HG02571 (cell line): ENCODE data around the gene PRMT2.
"Not testable (repeated sequence)": the region's sequence is repeated elsewhere in the genome, so short reads cannot be mapped to it uniquely, and the experiment has no call there.

Source experiments
- ATAC-seq: cut with Tn5 transposase; IDR thresholded peaks from one replicate; pipeline ENCODE4 v1.9.1; 2021; ENCODE audit warnings: mild to moderate bottlenecking, moderate library complexity; ENCODE audit not compliant: unreplicated experiment

The PRMT2 gene

DNA sequence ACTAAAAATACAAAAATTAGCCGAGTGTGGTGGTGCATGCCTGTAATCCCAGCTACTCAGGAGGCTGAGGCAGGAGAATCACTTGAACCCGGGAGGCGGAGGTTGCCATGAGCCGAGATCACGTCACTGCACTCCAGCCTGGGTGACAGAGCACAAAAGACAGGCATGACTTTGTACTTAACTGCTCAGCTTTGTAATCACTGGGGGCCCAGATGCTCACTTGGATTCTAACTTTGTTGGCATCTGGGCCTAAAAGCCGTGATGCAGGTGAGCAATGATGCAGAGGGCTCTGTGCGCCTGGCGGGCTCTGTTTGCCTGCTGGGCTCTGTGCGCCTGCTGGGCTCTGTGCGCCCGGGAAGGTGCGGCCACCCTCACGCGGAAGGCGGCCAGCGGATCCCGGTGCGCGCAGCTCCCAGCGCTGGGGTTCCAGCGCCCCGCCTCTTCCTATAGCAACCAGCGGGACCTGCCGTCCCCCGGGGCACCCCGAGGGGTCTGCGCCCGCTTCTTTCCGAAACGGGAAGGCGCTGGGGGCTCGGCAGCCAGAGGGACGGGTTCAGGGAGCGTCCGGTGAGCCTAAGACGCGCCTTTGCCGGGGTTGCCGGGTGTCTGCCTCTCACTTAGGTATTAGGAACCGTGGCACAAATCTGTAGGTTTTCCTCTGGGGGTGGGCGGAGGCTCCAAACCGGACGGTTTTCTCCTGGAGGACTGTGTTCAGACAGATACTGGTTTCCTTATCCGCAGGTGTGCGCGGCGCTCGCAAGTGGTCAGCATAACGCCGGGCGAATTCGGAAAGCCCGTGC is 31.7 kb downstream of the PRMT2 start:
- no peak for ATAC-seq

DNA sequence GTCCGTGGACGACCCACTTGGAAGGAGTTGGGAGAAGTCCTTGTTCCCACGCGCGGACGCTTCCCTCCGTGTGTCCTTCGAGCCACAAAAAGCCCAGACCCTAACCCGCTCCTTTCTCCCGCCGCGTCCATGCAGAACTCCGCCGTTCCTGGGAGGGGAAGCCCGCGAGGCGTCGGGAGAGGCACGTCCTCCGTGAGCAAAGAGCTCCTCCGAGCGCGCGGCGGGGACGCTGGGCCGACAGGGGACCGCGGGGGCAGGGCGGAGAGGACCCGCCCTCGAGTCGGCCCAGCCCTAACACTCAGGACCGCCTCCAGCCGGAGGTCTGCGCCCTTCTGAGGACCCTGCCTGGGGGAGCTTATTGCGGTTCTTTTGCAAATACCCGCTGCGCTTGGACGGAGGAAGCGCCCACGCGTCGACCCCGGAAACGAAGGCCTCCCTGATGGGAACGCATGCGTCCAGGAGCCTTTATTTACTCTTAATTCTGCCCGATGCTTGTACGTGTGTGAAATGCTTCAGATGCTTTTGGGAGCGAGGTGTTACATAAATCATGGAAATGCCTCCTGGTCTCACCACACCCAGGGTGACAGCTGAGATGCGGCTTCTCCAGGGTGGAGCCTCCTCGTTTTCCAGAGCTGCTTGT is 32.4 kb downstream of the PRMT2 start:
- no peak for ATAC-seq

DNA sequence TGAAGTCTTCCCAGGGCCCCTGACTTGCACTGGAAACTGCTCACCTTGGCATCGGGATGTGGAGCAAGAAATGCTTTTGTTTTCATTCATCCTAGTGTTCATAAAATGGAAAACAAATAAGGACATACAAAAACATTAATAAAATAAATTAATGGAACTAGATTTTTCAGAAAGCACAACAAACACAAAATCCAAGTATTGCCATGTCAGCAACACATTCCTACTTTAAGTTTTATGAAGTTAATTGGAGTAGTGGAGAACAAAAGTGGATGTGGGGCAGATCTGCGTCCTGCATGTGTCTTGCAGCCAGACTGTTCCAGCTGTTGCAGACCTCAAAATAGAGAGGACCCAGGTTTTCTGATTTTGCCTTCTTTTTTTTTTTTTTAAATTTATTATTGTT is 32.9 kb downstream of the PRMT2 start:
- ATAC-seq, result no peak

DNA sequence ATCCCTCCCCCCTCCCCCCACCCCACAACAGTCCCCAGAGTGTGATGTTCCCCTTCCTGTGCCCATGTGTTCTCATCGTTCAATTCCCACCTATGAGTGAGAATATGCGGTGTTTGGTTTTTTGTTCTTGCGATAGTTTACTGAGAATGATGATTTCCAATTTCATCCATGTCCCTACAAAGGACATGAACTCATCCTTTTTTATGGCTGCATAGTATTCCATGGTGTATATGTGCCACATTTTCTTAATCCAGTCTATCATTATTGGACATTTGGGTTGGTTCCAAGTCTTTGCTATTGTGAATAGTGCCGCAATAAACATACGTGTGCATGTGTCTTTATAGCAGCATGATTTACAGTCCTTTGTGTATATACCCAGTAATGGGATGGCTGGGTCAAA is 33.4 kb downstream of the PRMT2 start:
- ATAC-seq, result not testable (repeated sequence)

DNA sequence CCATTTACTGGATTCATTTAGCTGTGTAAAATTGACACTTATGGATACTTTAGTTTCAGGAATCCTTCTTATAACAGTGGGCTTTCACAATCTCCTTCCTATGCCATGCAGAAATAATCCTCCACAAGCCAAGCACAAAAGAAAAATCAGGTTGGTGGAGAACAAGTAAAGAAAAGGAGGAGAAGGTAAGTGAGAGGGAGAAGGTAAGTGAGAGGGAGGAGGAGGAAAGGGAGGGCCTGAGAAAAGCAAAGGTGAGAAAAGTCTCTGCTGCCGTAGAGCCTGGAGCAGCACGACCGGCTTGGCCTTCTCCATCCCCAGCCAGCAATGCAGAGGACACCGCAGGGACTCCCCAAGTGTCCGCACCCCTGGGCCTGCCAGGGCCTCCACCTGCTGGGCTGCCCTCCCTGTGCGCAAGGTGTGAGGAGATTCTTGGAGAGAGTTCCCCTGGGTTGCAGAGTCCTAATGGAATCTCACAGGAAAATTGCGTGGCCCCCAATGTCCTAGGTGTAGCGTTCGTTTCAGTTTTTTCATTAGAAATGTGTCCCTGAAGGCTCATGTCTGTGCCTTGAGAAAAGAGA is 39.0 kb downstream of the PRMT2 start:
- no peak for ATAC-seq

DNA sequence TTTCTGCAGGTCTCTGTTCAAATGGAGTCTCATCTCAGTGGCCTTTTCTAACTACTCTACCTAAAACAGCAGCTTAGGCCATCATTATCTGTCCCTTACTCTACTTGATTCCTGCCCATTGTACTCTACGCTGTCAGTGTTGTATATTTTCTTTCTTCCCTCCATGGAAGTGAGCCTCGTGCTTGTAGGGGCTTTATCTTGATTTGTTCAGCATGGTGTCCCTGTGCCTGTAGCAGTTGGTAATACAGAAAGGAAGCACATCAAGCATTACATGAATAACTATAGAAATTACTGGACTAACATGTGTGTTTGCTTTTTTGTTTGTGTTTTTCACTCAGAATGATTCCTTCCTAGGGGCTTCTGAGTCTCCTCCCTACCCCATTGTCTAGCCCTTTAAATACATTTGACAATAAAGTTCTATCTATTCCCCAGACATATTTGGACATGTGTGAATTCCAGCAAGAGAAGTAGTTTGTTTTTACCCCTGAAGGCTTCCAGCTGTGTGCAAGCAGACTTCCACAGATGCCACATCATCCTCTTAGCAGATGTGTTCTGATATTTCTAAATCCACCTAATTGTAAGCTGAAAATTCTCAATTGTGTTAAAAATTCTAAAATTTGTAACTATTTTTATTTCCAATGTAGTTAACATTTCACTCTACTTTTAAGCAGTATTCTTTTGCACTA is 40.3 kb downstream of the PRMT2 start:
- no peak for ATAC-seq

DNA sequence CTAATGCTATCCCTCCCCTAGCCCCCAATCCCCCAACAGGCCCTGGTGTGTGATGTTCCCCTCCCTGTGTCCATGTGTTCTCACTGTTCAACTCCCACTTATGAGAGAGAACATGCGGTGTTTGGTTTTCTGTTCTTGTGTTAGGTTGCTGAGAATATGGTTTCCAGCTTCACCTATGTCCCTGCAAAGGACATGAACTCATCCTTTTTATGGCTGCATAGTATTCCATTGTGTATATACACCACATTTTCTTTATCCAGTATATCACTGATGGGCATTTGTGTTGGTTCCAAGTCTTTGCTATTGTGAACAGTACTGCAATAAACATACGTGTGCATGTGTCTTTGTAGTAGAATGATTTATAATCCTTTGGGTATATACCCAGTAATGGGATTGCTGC is 41.1 kb downstream of the PRMT2 start:
- ATAC-seq, result not testable (repeated sequence)

DNA sequence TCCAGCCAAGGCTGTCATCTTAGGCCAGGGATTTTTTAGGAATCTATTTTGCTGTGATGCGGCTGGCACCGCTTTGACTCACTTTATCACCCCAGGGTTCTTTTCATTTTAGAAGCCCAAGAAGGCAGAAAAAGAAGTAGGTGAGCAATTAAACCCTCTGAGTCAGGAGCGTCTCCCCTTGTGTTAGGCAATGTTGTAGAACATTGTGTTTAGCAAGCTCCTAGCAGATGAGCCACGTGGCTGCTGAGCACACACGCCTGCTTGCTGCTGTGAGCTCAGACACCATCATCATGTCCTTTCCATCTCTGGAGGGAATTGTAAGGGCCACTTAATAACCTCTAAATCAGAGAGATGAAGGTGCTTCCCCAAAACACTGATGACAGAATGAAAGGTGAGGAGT is 46.1 kb downstream of the PRMT2 start:
- ATAC-seq, result not testable (repeated sequence)

DNA sequence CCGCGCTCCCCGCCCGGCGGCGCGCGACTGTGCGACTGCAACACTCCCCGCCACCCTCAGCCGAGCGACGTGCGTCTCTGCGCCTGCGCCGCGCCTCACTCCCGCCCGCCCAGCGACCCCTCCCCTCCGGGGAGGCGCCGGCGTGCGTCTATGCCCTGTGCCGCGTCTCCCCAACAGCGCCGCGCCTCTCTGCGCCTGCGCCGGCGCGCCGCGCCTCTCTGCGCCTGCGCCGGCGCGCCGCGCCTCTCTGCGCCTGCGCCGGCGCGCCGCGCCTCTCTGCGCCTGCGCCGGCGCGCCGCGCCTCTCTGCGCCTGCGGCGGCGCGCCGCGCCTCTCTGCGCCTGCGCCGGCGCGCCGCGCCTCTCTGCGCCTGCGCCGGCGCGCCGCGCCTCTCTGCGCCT is 63.2 kb downstream of the PRMT2 start:
- ATAC-seq, result not testable (repeated sequence)

DNA sequence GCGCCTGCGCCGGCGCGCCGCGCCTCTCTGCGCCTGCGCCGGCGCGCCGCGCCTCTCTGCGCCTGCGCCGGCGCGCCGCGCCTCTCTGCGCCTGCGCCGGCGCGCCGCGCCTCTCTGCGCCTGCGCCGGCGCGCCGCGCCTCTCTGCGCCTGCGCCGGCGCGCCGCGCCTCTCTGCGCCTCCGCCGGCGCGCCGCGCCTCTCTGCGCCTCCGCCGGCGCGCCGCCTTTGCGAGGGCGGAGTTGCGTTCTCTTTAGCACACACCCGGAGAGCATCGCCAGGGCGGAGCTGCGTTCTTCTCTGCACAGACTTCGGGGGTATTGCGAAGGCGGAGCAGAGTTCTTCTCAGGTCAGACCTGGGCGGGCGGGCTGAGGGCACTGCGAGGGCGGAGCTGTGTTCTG is 63.6 kb downstream of the PRMT2 start:
- ATAC-seq, result not testable (repeated sequence)
